Endothelial cell of umbilical vein (primary cell): ENCODE results near the gene TMEM204. TPM values are rescaled to one million over a fixed set of nuclear protein-coding genes. Genes with fewer than 3 reads are reported as not detected.

ENCODE experiments used
- BruUV-seq: library from RNA; stranded (reverse); fragments of 400-500 nt; replicated peaks from 2 replicates; lab custom pipeline; 2021; lab: Mats Ljungman, UMichigan
- CTCF ChIA-PET: fragments of 300-600, 350-600 bp; sonication (Branson Sonifier 250); formaldehyde crosslinking; loops from one replicate; lab custom pipeline; 2021; ENCODE audit warnings: antibody characterized with exemption, inconsistent platforms; lab: Charles Lee
- POLR2A ChIA-PET: fragments of 300-600, 350-600 bp; sonication (Branson Sonifier 250); formaldehyde crosslinking; loops from one replicate; lab custom pipeline; 2021; ENCODE audit warnings: antibody characterized with exemption, inconsistent platforms; lab: Charles Lee
- DNase-seq: peaks from one replicate; pipeline ENCODE4 v3.0.0-alpha.2; 2011; ENCODE audit warnings: low read depth, low spot score
- FAIRE-seq: peaks from 2 replicates; lab custom pipeline; 2011; peaks lifted over from hg19 to GRCh38; lab: Jason Lieb, UNC
- H2AFZ ChIP-seq: 2 replicates; pipeline ENCODE4 v1.6.0; 2012; ENCODE audit warnings: low read depth, low read length, control low read depth, inconsistent platforms
- H3K27ac ChIP-seq: 2 replicates; pipeline ENCODE4 v1.5.1; 2011; ENCODE audit warnings: low read depth, mild to moderate bottlenecking, control low read depth, low read length, moderate library complexity; ENCODE audit not compliant: insufficient read depth
- H3K27me3 ChIP-seq, 2 experiments: 2 replicates each; pipeline versions ENCODE4 v1.6.0 to v1.6.1; 2011; ENCODE audit warnings: low read length in 2 of 2, mixed read lengths in 1 of 2; ENCODE audit not compliant: control insufficient read depth in 2 of 2, insufficient read depth in 2 of 2
- H3K36me3 ChIP-seq, 2 experiments: 2 replicates in 1 of 2; 3 replicates in 1 of 2; pipeline ENCODE4 v1.5.1; 2011; ENCODE audit warnings: low read length in 2 of 2, mild to moderate bottlenecking in 1 of 2, moderate library complexity in 1 of 2; ENCODE audit not compliant: control insufficient read depth in 2 of 2, insufficient read depth in 2 of 2; ENCODE audit errors: extremely low read depth in 1 of 2
- H3K4me1 ChIP-seq: 3 replicates; pipeline ENCODE4 v1.5.1; 2011; ENCODE audit warnings: mild to moderate bottlenecking, low read length; ENCODE audit not compliant: control insufficient read depth, insufficient read depth; ENCODE audit errors: extremely low read depth
- H3K4me2 ChIP-seq: 2 replicates; pipeline ENCODE4 v1.6.1; 2011; ENCODE audit warnings: low read length, control low read depth, mixed read lengths; ENCODE audit not compliant: insufficient read depth
- H3K4me3 ChIP-seq, 3 experiments: fragments of 200-600 bp in 1 of 3; sonication (generic), shearing (Covaris generic) in 1 of 3; replicated peaks in 1 of 3; 2 replicates each; pipeline ENCODE4 v1.5.1; 2011 to 2016; ENCODE audit warnings: control low read depth in 3 of 3, low read length in 3 of 3, mild to moderate bottlenecking in 2 of 3, inconsistent platforms in 1 of 3, low read depth in 1 of 3, moderate library complexity in 1 of 3; ENCODE audit not compliant: insufficient read depth in 1 of 3
- H3K79me2 ChIP-seq: 2 replicates; pipeline ENCODE4 v1.6.0; 2012; ENCODE audit warnings: low read length, inconsistent platforms; ENCODE audit not compliant: control insufficient read depth, insufficient read depth
- H3K9ac ChIP-seq: replicated peaks from 2 replicates; pipeline ENCODE3; 2011; ENCODE audit warnings: low read length, control low read depth; ENCODE audit not compliant: insufficient read depth; ENCODE audit errors: extremely low read depth
- H3K9me1 ChIP-seq: replicated peaks from 3 replicates; pipeline ENCODE4 v1.6.0; 2011; ENCODE audit warnings: mild to moderate bottlenecking, low read length; ENCODE audit not compliant: control insufficient read depth, insufficient read depth; ENCODE audit errors: extremely low read depth
- H3K9me3 ChIP-seq: replicated peaks from 2 replicates; pipeline ENCODE4 v1.5.1; 2012; ENCODE audit warnings: low read length, inconsistent platforms; ENCODE audit not compliant: control insufficient read depth, insufficient read depth
- H4K20me1 ChIP-seq: replicated peaks from 2 replicates; pipeline ENCODE3; 2011; ENCODE audit warnings: mild to moderate bottlenecking, low read length; ENCODE audit not compliant: control insufficient read depth, insufficient read depth; ENCODE audit errors: extremely low read depth
- EZH2 ChIP-seq: IDR thresholded peaks from 2 replicates; pipeline ENCODE4 v1.6.1; 2012; ENCODE audit warnings: borderline replicate concordance, low read depth, mild to moderate bottlenecking, moderate library complexity, low read length, inconsistent platforms; ENCODE audit not compliant: severe bottlenecking
- FOS ChIP-seq: IDR thresholded peaks from 2 replicates; pipeline ENCODE4 v1.6.1; 2011; ENCODE audit warnings: mild to moderate bottlenecking, low read length, moderate library complexity, borderline replicate concordance; ENCODE audit not compliant: insufficient read depth
- GATA2 ChIP-seq: IDR thresholded peaks from 2 replicates; pipeline ENCODE4 v1.7.0; 2011; ENCODE audit warnings: low read depth, mild to moderate bottlenecking, moderate library complexity, mixed read lengths, low read length; ENCODE audit not compliant: insufficient read length, insufficient read depth
- JUN ChIP-seq: IDR thresholded peaks from 2 replicates; pipeline ENCODE4 v1.6.1; 2011; ENCODE audit warnings: borderline replicate concordance, low read depth; ENCODE audit not compliant: insufficient read length, insufficient read depth
- MAX ChIP-seq: IDR thresholded peaks from 2 replicates; pipeline ENCODE4 v1.6.1; 2011; ENCODE audit not compliant: insufficient read depth, insufficient read length
- MYC ChIP-seq: IDR thresholded peaks from one replicate; pipeline ENCODE4 v1.6.1; 2011; ENCODE audit warnings: mild to moderate bottlenecking, low read depth, low read length
- POLR2A ChIP-seq: IDR thresholded peaks from 2 replicates; pipeline ENCODE4 v1.6.1; 2012; ENCODE audit warnings: low read depth, mild to moderate bottlenecking, control low read depth, low read length
- POLR2AphosphoS5 ChIP-seq: IDR thresholded peaks from 2 replicates; pipeline ENCODE4 v1.6.1; 2012; ENCODE audit warnings: low read depth, mild to moderate bottlenecking, control low read depth, low read length, moderate library complexity; ENCODE audit not compliant: insufficient read depth
- dilution Hi-C: fragments of 300-500 bp; cut with MboI; formaldehyde crosslinking; loops from one replicate; pipeline ENCODE4 v1.15.0; 2019; ENCODE audit warnings: low sequenced_read_pairs; ENCODE audit not compliant: extremely low pct_ligation_motif_present
- intact Hi-C: fragments of 100-400 bp; cut with micrococcal nuclease; formaldehyde crosslinking; loops from one replicate; pipeline ENCODE4 v1.10.0; 2022
- polyA plus RNA-seq, 4 experiments: library from polyadenylated mRNA; depleted of rRNA in 3 of 4; stranded (reverse) in 3 of 4; unstranded in 1 of 4; fragments of >200 nt; gene quantifications; 2 replicates each; pipeline versions ENCODE4 v1.2.1 to v1.2.3, GENCODE V29; 2011 to 2012; ENCODE audit warnings: missing spikeins in 1 of 4
- total RNA-seq: library from RNA; stranded (reverse); gene quantifications from 2 replicates; pipeline ENCODE4 v1.2.3, GENCODE V29; 2021
- TF ChIP-seq, protein P1 (sequence below), 2 donors: IDR thresholded peaks; 1 replicate in 1 of 2; 2 replicates in 1 of 2; pipeline ENCODE4 v1.5.1; 2011; ENCODE audit warnings: low read length in 2 of 2, mild to moderate bottlenecking in 2 of 2, moderate library complexity in 2 of 2, control low read depth in 1 of 2, inconsistent platforms in 1 of 2, low read depth in 1 of 2; ENCODE audit not compliant: insufficient read depth in 1 of 2; ENCODE audit errors: extremely low read depth in 1 of 2

The TMEM204 gene
- total and polyA plus RNA-seq, 2 donors (not counting 3 experiments of a cell fraction or from before 2014, with no cell fraction given) = 32.5 to 50.7 TPM

GRCh38 chr16:1584926-1585484 lies 51.5 kb downstream of the TMEM204 start:
- CTCF ChIA-PET = interaction anchor here (1.2 kb wide), 1 partner anchor 15 kb away, joined by 3 read pairs; no protein-coding TSS in a partner anchor
- dilution Hi-C loops = no loop called here
- no peak overlapping the region for H3K27ac ChIP-seq

More at GRCh38 chr16:1584926-1585484, 51.5 kb downstream of the TMEM204 start:
- TF ChIP-seq MAX (no peak), JUN (no peak), GATA2 (no peak), MYC (no peak), EZH2 (no peak), POLR2A (no peak), FOS (no peak), POLR2AphosphoS5 (no peak)
- TF ChIP-seq, protein P1, sequence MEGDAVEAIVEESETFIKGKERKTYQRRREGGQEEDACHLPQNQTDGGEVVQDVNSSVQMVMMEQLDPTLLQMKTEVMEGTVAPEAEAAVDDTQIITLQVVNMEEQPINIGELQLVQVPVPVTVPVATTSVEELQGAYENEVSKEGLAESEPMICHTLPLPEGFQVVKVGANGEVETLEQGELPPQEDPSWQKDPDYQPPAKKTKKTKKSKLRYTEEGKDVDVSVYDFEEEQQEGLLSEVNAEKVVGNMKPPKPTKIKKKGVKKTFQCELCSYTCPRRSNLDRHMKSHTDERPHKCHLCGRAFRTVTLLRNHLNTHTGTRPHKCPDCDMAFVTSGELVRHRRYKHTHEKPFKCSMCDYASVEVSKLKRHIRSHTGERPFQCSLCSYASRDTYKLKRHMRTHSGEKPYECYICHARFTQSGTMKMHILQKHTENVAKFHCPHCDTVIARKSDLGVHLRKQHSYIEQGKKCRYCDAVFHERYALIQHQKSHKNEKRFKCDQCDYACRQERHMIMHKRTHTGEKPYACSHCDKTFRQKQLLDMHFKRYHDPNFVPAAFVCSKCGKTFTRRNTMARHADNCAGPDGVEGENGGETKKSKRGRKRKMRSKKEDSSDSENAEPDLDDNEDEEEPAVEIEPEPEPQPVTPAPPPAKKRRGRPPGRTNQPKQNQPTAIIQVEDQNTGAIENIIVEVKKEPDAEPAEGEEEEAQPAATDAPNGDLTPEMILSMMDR (IDR thresholded peaks at IDR 0.05; ENCODE audit: extremely low read depth in 1 of 2, insufficient read depth in 1 of 2, low read depth in 1 of 2, low read length in 2 of 2) = no peak
- Histone ChIP-seq H3K4me1 (no peaks in the 10 kb centered on the region), H3K9me1 (no peaks in the 10 kb centered on the region), H3K79me2 (no peaks in the 10 kb centered on the region), H3K9me3 (no peaks in the 10 kb centered on the region), H4K20me1 (no peaks in the 10 kb centered on the region), H2AFZ (no peak overlapping the region), H3K4me3 (no peak overlapping the region), H3K9ac (no peak overlapping the region), H3K36me3 (peaks cover 0 to 19% of the 10 kb centered on the region in 2 experiments), H3K4me2 (no peak overlapping the region), H3K27me3 (no peaks in the 10 kb centered on the region)
- intact Hi-C loops = no loop called here
- POLR2A ChIA-PET = no interaction called here
- DNase-seq (no peak), FAIRE-seq (no peak)
- BruUV-seq = no TSS peak
